DOHH2 (cell line): ENCODE results near the gene PHC2.

ENCODE experiments used
- H3F3A ChIP-seq: fragments of 200-600 bp; sonication (generic), shearing (Covaris generic); 2 replicates; pipeline ENCODE4 v1.6.0; 2016; ENCODE audit warnings: antibody characterized with exemption, mild to moderate bottlenecking; ENCODE audit not compliant: control insufficient read depth, insufficient read depth
- H3K27ac ChIP-seq: fragments of 200-600 bp; sonication (generic); 2 replicates; pipeline ENCODE4 v1.5.1; 2014; ENCODE audit warnings: low read depth, mild to moderate bottlenecking, low read length, moderate library complexity
- H3K27me3 ChIP-seq: fragments of 200-600 bp; sonication (generic); 2 replicates; pipeline ENCODE4 v1.6.1; 2014; ENCODE audit warnings: mild to moderate bottlenecking, low read length, mixed read lengths; ENCODE audit not compliant: control insufficient read depth
- H3K36me3 ChIP-seq: fragments of 200-600 bp; sonication (generic); 2 replicates; pipeline ENCODE4 v1.6.1; 2014; ENCODE audit warnings: mild to moderate bottlenecking, low read length, moderate library complexity, mixed read lengths; ENCODE audit not compliant: control insufficient read depth
- H3K4me1 ChIP-seq: fragments of 200-600 bp; sonication (generic); 2 replicates; pipeline ENCODE4 v1.6.1; 2014; ENCODE audit warnings: mild to moderate bottlenecking, low read length, mixed read lengths; ENCODE audit not compliant: control insufficient read depth
- H3K4me2 ChIP-seq: fragments of 200-600 bp; sonication (generic); 2 replicates; pipeline ENCODE4 v1.6.0; 2014; ENCODE audit warnings: mild to moderate bottlenecking, low read length, moderate library complexity
- H3K4me3 ChIP-seq: fragments of 200-600 bp; sonication (generic); 2 replicates; pipeline ENCODE4 v1.5.1; 2014; ENCODE audit warnings: mild to moderate bottlenecking, low read length, mixed read lengths
- H3K79me2 ChIP-seq: fragments of 200-600 bp; sonication (generic); 2 replicates; pipeline ENCODE4 v1.6.1; 2014; ENCODE audit warnings: mild to moderate bottlenecking, low read length, mixed read lengths; ENCODE audit not compliant: control insufficient read depth
- H3K9me2 ChIP-seq: fragments of 200-600 bp; sonication (generic); replicated peaks from 2 replicates; pipeline ENCODE4 v1.6.1; 2014; ENCODE audit warnings: mild to moderate bottlenecking, low read length, mixed read lengths; ENCODE audit not compliant: control insufficient read depth
- H3K9me3 ChIP-seq: fragments of 200-600 bp; sonication (generic); 2 replicates; pipeline ENCODE4 v1.6.1; 2014; ENCODE audit warnings: antibody characterized with exemption, low read length, mixed read lengths; ENCODE audit not compliant: control insufficient read depth, insufficient read depth
- H4K20me1 ChIP-seq: fragments of 200-600 bp; sonication (generic); 2 replicates; pipeline ENCODE4 v1.6.0; 2014; ENCODE audit warnings: low read depth, mild to moderate bottlenecking, antibody characterized with exemption, low read length, moderate library complexity; ENCODE audit not compliant: control insufficient read depth, insufficient read depth
- CTCF ChIP-seq: fragments of 200-600 bp; sonication (generic); IDR thresholded peaks from one replicate; pipeline ENCODE4 v1.5.1; 2014; ENCODE audit warnings: antibody characterized with exemption, mild to moderate bottlenecking, low read depth, low read length; ENCODE audit not compliant: poor library complexity, severe bottlenecking
- EZH2phosphoT487 ChIP-seq: fragments of 200-600 bp; sonication (generic); IDR thresholded peaks from 2 replicates; pipeline ENCODE4 v1.6.1; 2017; ENCODE audit warnings: borderline replicate concordance, mild to moderate bottlenecking, antibody characterized with exemption, low read length, moderate library complexity, mixed read lengths

PHC2 gene

DNA sequence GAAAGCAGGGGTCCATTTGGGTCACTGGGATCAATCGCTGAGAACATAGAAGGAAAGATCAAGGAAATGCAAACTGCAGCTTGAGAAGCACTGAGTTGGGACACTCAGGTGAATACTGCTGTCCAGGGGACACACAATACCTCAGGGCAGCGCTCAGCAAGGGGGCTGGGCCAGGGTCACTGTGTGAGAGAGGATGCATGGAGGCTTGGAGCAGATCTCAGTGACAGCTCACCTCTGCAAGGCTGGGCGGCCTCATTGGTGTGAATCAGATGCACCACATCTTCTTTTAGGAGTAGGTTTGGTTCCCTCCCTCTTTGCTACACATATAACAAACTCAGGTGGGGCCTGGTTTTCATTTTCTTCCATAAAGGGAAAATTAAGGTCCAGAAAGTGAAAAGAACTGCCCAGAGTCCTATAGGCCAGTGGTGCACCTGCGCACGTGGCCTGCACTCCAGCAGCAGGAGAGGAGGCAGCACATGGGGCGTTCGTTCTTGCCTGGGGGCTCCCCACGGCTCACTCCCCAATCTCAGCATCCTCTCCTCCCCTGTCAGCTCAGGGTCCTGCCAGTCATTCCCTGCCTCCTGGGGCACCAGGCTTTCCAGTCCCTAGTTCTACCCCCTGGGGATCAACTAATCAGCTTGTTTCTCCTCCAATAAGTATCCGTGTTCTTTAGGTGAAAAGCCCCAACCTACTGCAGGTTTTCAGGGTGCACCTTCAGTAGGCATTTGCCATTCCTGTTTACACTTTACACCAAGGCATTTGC, 111.5 kb downstream of the PHC2 start:
- Histone ChIP-seq H3F3A (no peaks in the 10 kb centered on the region), H3K27me3 (peaks cover 28% of the 10 kb centered on the region)
- TF ChIP-seq CTCF (no peak), EZH2phosphoT487 (no peak)

GRCh38 chr1:33317946-33318345, 112.9 kb downstream of the PHC2 start:
- Histone ChIP-seq H3K4me2 (no peak overlapping the region), H4K20me1 (no peaks in the 10 kb centered on the region), H3K36me3 (peaks cover 3% of the 10 kb centered on the region), H3K9me2 (no peaks in the 10 kb centered on the region), H3K4me3 (no peak overlapping the region), H3K4me1 (peaks cover 3% of the 10 kb centered on the region), H3K9me3 (no peaks in the 10 kb centered on the region), H3K27me3 (peaks cover 28% of the 10 kb centered on the region), H3K27ac (no peak overlapping the region), H3K79me2 (no peaks in the 10 kb centered on the region), H3F3A (no peaks in the 10 kb centered on the region)
- no peak for TF ChIP-seq EZH2phosphoT487
- no peak for TF ChIP-seq CTCF

More for the DNA sequence above, 111.5 kb downstream of the PHC2 start:
- H3K9me3 ChIP-seq: no peaks in the 10 kb centered on the region
- H4K20me1 ChIP-seq: no peaks in the 10 kb centered on the region
- H3K36me3 ChIP-seq: peaks cover 15% of the 10 kb centered on the region
- H3K9me2 ChIP-seq: no peaks in the 10 kb centered on the region
- H3K79me2 ChIP-seq: no peaks in the 10 kb centered on the region
- no peak overlapping the region for H3K4me3 ChIP-seq
- H3K27ac ChIP-seq: no peak overlapping the region
- no peak overlapping the region for H3K4me2 ChIP-seq
- peaks cover 7% of the 10 kb centered on the region for H3K4me1 ChIP-seq

DNA sequence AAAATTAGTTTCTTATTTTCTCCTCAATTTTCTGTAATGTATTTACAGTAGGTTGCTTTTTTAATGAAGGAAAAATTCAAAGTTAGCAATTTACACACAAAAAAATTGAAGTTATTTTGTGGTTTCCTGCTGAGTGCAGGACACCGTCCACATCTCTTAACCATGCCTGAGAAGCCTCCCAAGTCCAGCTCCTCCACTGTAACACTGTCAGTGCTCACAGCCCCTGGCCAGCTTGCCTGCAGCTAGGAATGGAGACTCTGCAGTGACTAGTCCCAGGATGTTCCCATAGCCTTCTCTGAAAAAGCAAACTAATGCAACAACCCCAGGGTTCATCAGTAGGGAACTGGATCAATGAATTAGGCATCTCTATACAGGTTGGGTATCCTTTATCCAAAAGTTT, 113.5 kb downstream of the PHC2 start:
- no peaks in the 10 kb centered on the region for H4K20me1 ChIP-seq
- H3K4me2 ChIP-seq: no peak overlapping the region
- TF ChIP-seq EZH2phosphoT487: no peak
- no peak for TF ChIP-seq CTCF
- no peaks in the 10 kb centered on the region for H3F3A ChIP-seq
- H3K4me1 ChIP-seq: no peaks in the 10 kb centered on the region
- H3K9me3 ChIP-seq: no peaks in the 10 kb centered on the region
- H3K27me3 ChIP-seq: peaks cover 28% of the 10 kb centered on the region
- no peaks in the 10 kb centered on the region for H3K79me2 ChIP-seq
- no peak overlapping the region for H3K4me3 ChIP-seq
- H3K27ac ChIP-seq: no peak overlapping the region
- H3K36me3 ChIP-seq: no peaks in the 10 kb centered on the region
- H3K9me2 ChIP-seq: no peaks in the 10 kb centered on the region
